Lower leg skin (tissue), 4 donors: Measurements from ENCODE around the gene DIABLO. TPM values are rescaled to one million over a fixed set of nuclear protein-coding genes. Genes with fewer than 3 reads are reported as not detected.

Source experiments
- DNase-seq, 2 donors: peaks; one replicate each; pipeline ENCODE4 v3.0.0-alpha.2; 2019; ENCODE audit warnings: low spot score in 2 of 2
- H3K4me3 ChIP-seq: fragments of 200-600 bp; sonication (generic); 2 replicates; pipeline ENCODE4 v1.5.1; 2017; ENCODE audit warnings: mild to moderate bottlenecking, low read depth; ENCODE audit not compliant: poor library complexity, severe bottlenecking
- POLR2A ChIP-seq, 2 donors: fragments of 450-650 bp; IDR thresholded peaks; one replicate each; pipeline ENCODE4 v1.6.1; 2016 to 2017; ENCODE audit warnings: antibody characterized with exemption in 2 of 2, mild to moderate bottlenecking in 1 of 2, moderate library complexity in 1 of 2
- WGBS, 2 donors: methylation state at CpG; one replicate each; pipeline ENCODE4 v1.1.5; 2018; 5-methylcytosine and 5-hydroxymethylcytosine counted together
- intact Hi-C: fragments of 100-400 bp; cut with DNase I; formaldehyde crosslinking; loops from one replicate; pipeline ENCODE4 v1.15.0; 2023; ENCODE audit warnings: low total_unique reads
- total RNA-seq, 4 donors: library from RNA; depleted of rRNA; stranded (reverse); fragments of >200 nt; gene quantifications; one replicate each; pipeline ENCODE4 v1.1.0, GENCODE V29; 2016
- TF ChIP-seq, protein P1 (sequence below), 3 donors: fragments of 450-650 bp; IDR thresholded peaks; one replicate each; pipeline ENCODE4 v1.5.1; 2016; ENCODE audit warnings: antibody characterized with exemption in 3 of 3, mild to moderate bottlenecking in 3 of 3, moderate library complexity in 2 of 3

The DIABLO gene
- total RNA-seq, 4 donors from 2014 or later: 35.5 to 43.9 (median 40.8) TPM

GRCh38 chr12:122167356-122167925 is 58.4 kb downstream of the DIABLO start:
- 81 to 84% methylated on average over 10 of the region's 10 CpGs for WGBS, 2 donors
- intact Hi-C loops: no loop called here
- DNase-seq: no peak
- H3K4me3 ChIP-seq: no peak overlapping the region
- TF ChIP-seq, protein P1, sequence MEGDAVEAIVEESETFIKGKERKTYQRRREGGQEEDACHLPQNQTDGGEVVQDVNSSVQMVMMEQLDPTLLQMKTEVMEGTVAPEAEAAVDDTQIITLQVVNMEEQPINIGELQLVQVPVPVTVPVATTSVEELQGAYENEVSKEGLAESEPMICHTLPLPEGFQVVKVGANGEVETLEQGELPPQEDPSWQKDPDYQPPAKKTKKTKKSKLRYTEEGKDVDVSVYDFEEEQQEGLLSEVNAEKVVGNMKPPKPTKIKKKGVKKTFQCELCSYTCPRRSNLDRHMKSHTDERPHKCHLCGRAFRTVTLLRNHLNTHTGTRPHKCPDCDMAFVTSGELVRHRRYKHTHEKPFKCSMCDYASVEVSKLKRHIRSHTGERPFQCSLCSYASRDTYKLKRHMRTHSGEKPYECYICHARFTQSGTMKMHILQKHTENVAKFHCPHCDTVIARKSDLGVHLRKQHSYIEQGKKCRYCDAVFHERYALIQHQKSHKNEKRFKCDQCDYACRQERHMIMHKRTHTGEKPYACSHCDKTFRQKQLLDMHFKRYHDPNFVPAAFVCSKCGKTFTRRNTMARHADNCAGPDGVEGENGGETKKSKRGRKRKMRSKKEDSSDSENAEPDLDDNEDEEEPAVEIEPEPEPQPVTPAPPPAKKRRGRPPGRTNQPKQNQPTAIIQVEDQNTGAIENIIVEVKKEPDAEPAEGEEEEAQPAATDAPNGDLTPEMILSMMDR (IDR thresholded peaks at IDR 0.05): no peak
- no peak for TF ChIP-seq POLR2A (IDR thresholded peaks at IDR 0.05)

GRCh38 chr12:122166422-122167349 is 59.2 kb downstream of the DIABLO start:
- no peak for TF ChIP-seq POLR2A (IDR thresholded peaks at IDR 0.05)
- TF ChIP-seq, protein P1 (IDR thresholded peaks at IDR 0.05): no peak
- 80 to 82% methylated on average over 22 of the region's 22 CpGs for WGBS, 2 donors
- no peak for DNase-seq
- intact Hi-C loops: no loop called here
- H3K4me3 ChIP-seq: no peak overlapping the region

- TF ChIP-seq, protein P1 (IDR thresholded peaks at IDR 0.05): no peak
- TF ChIP-seq POLR2A (IDR thresholded peaks at IDR 0.05): no peak
- intact Hi-C loops: no loop called here
- no peak for DNase-seq
- no peak overlapping the region for H3K4me3 ChIP-seq
- 69 to 83% methylated on average over 3 of the region's 3 CpGs for WGBS, 2 donors
Measured at GRCh38 chr12:122162976-122163375, 62.9 kb downstream of the DIABLO start.

DNA sequence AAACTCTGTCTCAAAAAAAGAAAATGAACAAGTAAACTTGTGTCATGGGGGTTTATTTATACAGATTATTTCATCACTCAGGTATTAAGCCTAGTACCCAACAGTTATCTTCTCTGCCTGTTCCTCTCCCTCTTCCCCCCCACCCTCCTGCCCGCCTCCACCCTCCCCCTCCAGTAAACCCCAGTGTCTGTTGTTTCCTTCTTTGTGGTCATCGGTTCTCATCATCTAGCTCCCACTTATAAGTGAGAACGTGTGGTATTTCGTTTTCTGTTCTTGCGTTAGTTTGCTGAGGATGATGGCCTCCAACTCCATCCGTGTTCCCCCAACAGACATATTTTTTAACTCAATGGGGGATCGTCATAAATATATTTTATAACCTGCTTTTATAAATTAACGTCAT is 64.2 kb downstream of the DIABLO start:
- intact Hi-C loops: no loop called here
- 69 to 74% methylated on average over 8 of the region's 8 CpGs for WGBS, 2 donors
- DNase-seq: no peak
- no peak for TF ChIP-seq POLR2A (IDR thresholded peaks at IDR 0.05)
- TF ChIP-seq, protein P1 (IDR thresholded peaks at IDR 0.05): no peak
- no peak overlapping the region for H3K4me3 ChIP-seq

DNA sequence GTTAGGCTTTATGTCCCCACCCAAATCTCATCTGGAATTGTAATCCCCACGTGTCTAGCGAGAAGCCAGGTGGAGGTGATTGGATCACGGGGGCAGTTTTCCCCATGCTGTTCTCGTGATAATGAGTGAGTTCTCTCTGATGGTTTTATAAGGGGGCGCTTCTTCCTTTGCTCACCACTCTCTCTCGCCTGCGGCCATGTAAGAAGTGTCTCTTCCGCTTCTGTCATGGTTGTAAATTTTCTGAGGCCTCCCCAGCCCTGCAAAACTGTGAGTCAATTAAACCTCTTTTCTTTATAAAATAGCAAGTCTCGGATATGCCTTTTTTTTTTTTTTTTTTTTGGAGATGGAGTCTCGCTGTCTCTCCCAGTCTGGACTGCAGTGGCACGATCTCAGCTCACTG is 65.1 kb downstream of the DIABLO start:
- 72 to 75% methylated on average over 11 of the region's 11 CpGs for WGBS, 2 donors
- intact Hi-C loops: no loop called here

More for the DNA sequence above, 65.1 kb downstream of the DIABLO start:
- H3K4me3 ChIP-seq: no peak overlapping the region
- DNase-seq: no peak
- no peak for TF ChIP-seq POLR2A (IDR thresholded peaks at IDR 0.05)
- TF ChIP-seq, protein P1 (IDR thresholded peaks at IDR 0.05): no peak
